Heart right ventricle (tissue), 16 donors: ENCODE data around the gene MVK. TPM values are rescaled to one million over a fixed set of nuclear protein-coding genes. Genes with fewer than 3 reads are reported as not detected.

Experiments used
- ATAC-seq, 8 donors: fragments of 200-7000 bp; cut with Tn5 transposase; one replicate each; pipeline ENCODE4 v1.9.1; 2020; ENCODE audit warnings: mild to moderate bottlenecking in 8 of 8, moderate library complexity in 8 of 8, moderate number of reproducible peaks in 1 of 8
- DNase-seq, 2 donors: peaks; one replicate each; pipeline ENCODE4 v3.0.0-alpha.2; 2020
- H3K27ac ChIP-seq, 10 donors: fragments of 200-600 bp; sonication (generic) in 2 of 10; one replicate each; pipeline versions ENCODE4 v1.5.0 to v1.8.0; 2020 to 2022; ENCODE audit warnings: mild to moderate bottlenecking in 3 of 10
- H3K27me3 ChIP-seq, 7 donors: fragments of 200-600 bp; one replicate each; pipeline ENCODE4 v1.8.0; 2021 to 2022; ENCODE audit warnings: mild to moderate bottlenecking in 2 of 7
- H3K36me3 ChIP-seq, 9 donors: fragments of 200-600 bp; sonication (generic) in 1 of 9; one replicate each; pipeline versions ENCODE4 v1.5.0 to v1.8.0; 2020 to 2022; ENCODE audit warnings: mild to moderate bottlenecking in 2 of 9
- H3K4me1 ChIP-seq, 9 donors: fragments of 200-600 bp; sonication (generic) in 1 of 9; one replicate each; pipeline versions ENCODE4 v1.5.0 to v1.8.0; 2020 to 2022; ENCODE audit warnings: mild to moderate bottlenecking in 4 of 9
- H3K4me3 ChIP-seq, 10 donors: fragments of 200-600 bp; sonication (generic) in 2 of 10; one replicate each; pipeline versions ENCODE4 v1.5.0 to v1.8.0; 2020 to 2022; ENCODE audit warnings: mild to moderate bottlenecking in 7 of 10, moderate library complexity in 2 of 10
- H3K9me3 ChIP-seq, 11 donors: fragments of 200-600 bp in 10 of 11; sonication (generic) in 2 of 11; one replicate each; pipeline versions ENCODE4 v1.5.0 to v1.8.0; 2013 to 2022; ENCODE audit warnings: mild to moderate bottlenecking in 2 of 11, control low read depth in 1 of 11, moderate library complexity in 1 of 11
- WGBS, 2 donors: extraction: QIAGEN DNeasy Blood & Tissue Kit; methylation state at CpG; one replicate each; pipeline ENCODE4 v1.1.7; 2013; ENCODE audit warnings: inconsistent platforms in 1 of 2; 5-methylcytosine and 5-hydroxymethylcytosine counted together
- intact Hi-C, 10 donors: fragments of 100-400 bp; cut with DNase I; formaldehyde crosslinking; loops; one replicate each; pipeline versions ENCODE4 v1.11.1 to v1.14.2; 2022
- polyA plus RNA-seq, 2 donors: library from polyadenylated mRNA; stranded (reverse); fragments of 200-250 nt; gene quantifications; one replicate each; pipeline ENCODE4 v1.2.3, GENCODE V29; 2013
- total RNA-seq, 10 donors: library from RNA; stranded (reverse); fragmentation: NEBNext Ultra II Directional in 3 of 10; extraction: Animal tissue kit (Norgen Biotek cat#: 25700) in 3 of 10; gene quantifications; one replicate each; pipeline versions ENCODE4 v1.2.1 to v1.2.4, GENCODE V29; 2021 to 2023
- TF ChIP-seq, protein P1 (sequence below), 9 donors: fragments of 200-600 bp; sonication (generic) in 2 of 9; IDR thresholded peaks; one replicate each; pipeline versions ENCODE4 v1.5.0 to v1.8.0; 2021 to 2022; ENCODE audit warnings: antibody characterized with exemption in 9 of 9, mild to moderate bottlenecking in 5 of 9, moderate library complexity in 1 of 9
- donor health status: Arrhythmogenic right ventricular cardiomyopathy.
- donor health status: ischemic (EF 13 %, LVEDD 7.1; RV severe dilation, severe dysfunction).
- donor health status: healthy with polysubstance abuse.
- donor health status: DM: no; HTN: yes; CAD: no.
- donor health status: DM: no; HTN: no; CAD: no.
- donor health status: ischemic (EF 25% LVEDD 6.9; RV normal size, moderate dysfunction).
- donor health status: ischemic (EF 25% LVEDD 5.7; RV mildly dilated, moderate dysfunction).
- donor health status: healthy.
- donor health status: DM: yes; HTN: yes; CAD: no.
- donor health status: Ischemic cardiomyopathy.
- donor health status: ischemic (EF 35%, LVEDD 5.7; RV mildly dilated, moderate dysfunction).
- donor health status: nonischemic (EF 11% LVEDD 7.7; RV severe dilation, severe dysfunction).
- donor health status: DM: yes; HTN: yes; CAD: no.
- donor health status: PGD.
- donor health status: ischemic (EF 29% LVEDD 5.4; RV normal size, mild dysfunction).
- donor health status: nonischemic (EF 23%, LVEDD 6.1; RV moderate dilation, normal function).

The MVK gene
- total and polyA plus RNA-seq, 12 donors: 7.9 to 18.1 (median 9.3) TPM

DNA sequence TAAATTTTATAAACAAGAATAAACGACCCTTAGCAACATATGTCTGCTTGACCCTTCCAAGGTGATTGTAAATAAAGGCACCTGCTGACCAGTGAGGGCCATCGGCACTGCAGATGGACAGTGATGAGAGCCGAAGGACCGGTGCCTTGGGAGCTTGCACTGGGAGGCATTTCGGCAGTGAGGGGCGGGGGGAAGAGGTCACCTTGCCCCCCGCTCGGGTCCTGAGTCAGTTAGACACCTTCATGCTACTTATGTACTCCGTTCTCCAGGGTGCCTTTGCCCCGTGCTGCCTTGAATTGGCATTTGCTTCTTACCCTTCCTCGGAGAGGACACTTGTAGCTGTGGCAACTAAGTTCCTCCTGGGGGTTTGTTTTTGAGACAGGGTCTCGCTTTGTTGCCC lies 23.3 kb upstream of the MVK start:
- H3K36me3 ChIP-seq: no peaks in the 10 kb centered on the region
- intact Hi-C loops: no loop called here
- H3K9me3 ChIP-seq: no peaks in the 10 kb centered on the region
- H3K27ac ChIP-seq: no peak overlapping the region
- WGBS, 2 donors: 80 to 84% methylated on average over 12 of the region's 12 CpGs
- H3K4me3 ChIP-seq: no peak overlapping the region
- DNase-seq (no peak), ATAC-seq (no peak)
- TF ChIP-seq, protein P1, sequence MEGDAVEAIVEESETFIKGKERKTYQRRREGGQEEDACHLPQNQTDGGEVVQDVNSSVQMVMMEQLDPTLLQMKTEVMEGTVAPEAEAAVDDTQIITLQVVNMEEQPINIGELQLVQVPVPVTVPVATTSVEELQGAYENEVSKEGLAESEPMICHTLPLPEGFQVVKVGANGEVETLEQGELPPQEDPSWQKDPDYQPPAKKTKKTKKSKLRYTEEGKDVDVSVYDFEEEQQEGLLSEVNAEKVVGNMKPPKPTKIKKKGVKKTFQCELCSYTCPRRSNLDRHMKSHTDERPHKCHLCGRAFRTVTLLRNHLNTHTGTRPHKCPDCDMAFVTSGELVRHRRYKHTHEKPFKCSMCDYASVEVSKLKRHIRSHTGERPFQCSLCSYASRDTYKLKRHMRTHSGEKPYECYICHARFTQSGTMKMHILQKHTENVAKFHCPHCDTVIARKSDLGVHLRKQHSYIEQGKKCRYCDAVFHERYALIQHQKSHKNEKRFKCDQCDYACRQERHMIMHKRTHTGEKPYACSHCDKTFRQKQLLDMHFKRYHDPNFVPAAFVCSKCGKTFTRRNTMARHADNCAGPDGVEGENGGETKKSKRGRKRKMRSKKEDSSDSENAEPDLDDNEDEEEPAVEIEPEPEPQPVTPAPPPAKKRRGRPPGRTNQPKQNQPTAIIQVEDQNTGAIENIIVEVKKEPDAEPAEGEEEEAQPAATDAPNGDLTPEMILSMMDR (IDR thresholded peaks at IDR 0.05): no peak
- peaks cover 0 to 5% (median 4%) of the 10 kb centered on the region in 9 donors for H3K4me1 ChIP-seq
- peaks cover 0 to 51% (median 5%) of the 10 kb centered on the region in 7 donors for H3K27me3 ChIP-seq

DNA sequence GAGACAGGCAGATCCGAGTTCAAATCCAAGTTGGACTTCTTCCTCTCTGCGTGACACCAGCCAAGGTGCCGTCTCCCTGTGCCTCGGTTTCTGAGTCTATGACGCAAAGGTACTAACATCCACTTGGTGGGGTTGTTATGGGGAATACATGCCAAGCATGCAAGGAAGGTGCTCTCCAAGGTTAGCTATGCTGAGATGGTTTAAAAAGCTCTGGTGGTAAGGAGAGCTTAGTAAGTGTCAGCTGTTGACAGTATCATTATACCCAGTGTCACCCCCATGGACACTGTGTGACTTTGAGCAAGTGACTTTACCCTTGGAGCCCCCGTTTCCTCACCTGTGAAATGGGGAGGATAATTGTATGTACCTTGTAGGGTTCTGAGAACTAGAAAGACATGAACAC lies 22.5 kb upstream of the MVK start:
- Histone ChIP-seq H3K4me3 (no peak overlapping the region), H3K27me3 (peaks cover 0 to 51% (median 5%) of the 10 kb centered on the region in 7 donors), H3K36me3 (peaks cover 0 to 5% (median 0%) of the 10 kb centered on the region in 9 donors), H3K9me3 (no peaks in the 10 kb centered on the region), H3K27ac (no peak overlapping the region), H3K4me1 (no peaks in the 10 kb centered on the region)
- no peak for DNase-seq
- TF ChIP-seq, protein P1 (IDR thresholded peaks at IDR 0.05): no peak
- 81 to 86% methylated on average over 6 of the region's 6 CpGs for WGBS, 2 donors
- intact Hi-C loops: no loop called here
- ATAC-seq: no peak

DNA sequence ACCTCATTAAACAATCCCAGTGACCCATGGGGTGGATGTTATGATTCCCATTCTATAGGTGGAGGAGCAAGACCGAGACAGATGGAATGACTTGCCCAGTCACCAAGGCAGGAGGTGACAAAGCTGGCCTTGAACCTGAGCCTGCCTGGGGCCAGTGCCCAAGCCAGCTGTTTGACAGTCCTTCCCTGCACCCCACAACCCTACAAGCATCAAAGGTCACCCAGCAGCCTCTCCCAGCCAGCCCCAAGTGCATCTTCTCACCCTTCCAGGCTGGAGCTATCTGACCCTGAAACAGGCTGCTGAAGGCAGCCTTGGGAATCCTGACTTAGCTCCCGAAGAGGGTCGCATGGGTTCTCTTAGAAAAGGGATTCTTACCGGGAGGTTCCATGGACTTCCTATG lies 20.6 kb upstream of the MVK start:
- H3K27me3 ChIP-seq: peaks cover 0 to 41% (median 5%) of the 10 kb centered on the region in 7 donors
- ATAC-seq (no peak), DNase-seq (no peak)
- H3K4me1 ChIP-seq: no peaks in the 10 kb centered on the region
- H3K9me3 ChIP-seq: no peaks in the 10 kb centered on the region
- no peak overlapping the region for H3K27ac ChIP-seq
- intact Hi-C loops: no loop called here
- TF ChIP-seq, protein P1 (IDR thresholded peaks at IDR 0.05): no peak
- peaks cover 0 to 21% (median 0%) of the 10 kb centered on the region in 9 donors for H3K36me3 ChIP-seq
- no peak overlapping the region for H3K4me3 ChIP-seq
- 72 to 74% methylated on average over 4 of the region's 4 CpGs for WGBS, 2 donors

DNA sequence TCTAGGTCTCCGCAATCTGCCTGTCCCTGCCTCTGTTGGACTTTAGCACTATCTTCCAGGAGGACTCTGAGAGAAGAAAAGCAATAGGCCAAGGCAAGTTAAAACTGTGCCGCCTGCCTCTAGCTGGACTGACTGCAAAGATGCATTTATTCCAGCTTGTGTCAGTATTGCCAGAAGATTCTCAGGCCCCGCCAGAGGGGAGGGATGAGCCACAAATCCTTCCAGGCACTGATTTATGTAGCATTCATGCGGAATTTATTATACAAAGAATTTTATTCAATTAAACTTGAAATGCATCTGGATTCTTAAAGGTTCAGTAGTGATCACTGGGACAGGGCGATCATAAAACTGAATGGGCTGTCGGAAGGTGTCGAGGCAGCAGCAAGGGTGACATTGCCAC lies 20.1 kb upstream of the MVK start:
- intact Hi-C loops: no loop called here
- no peaks in the 10 kb centered on the region for H3K4me1 ChIP-seq
- peaks cover 0 to 27% (median 0%) of the 10 kb centered on the region in 9 donors for H3K36me3 ChIP-seq
- no peaks in the 10 kb centered on the region for H3K9me3 ChIP-seq
- TF ChIP-seq, protein P1 (IDR thresholded peaks at IDR 0.05): no peak
- DNase-seq (no peak), ATAC-seq (no peak)
- WGBS, 2 donors: 86 to 92% methylated on average over 7 of the region's 7 CpGs
- no peak overlapping the region for H3K27ac ChIP-seq
- peaks cover 0 to 36% (median 5%) of the 10 kb centered on the region in 7 donors for H3K27me3 ChIP-seq
- no peak overlapping the region for H3K4me3 ChIP-seq
